Measurements from ENCODE around the gene TCERG1L. TPM values are rescaled to one million over a fixed set of nuclear protein-coding genes. Genes with fewer than 3 reads are reported as not detected.

Gene TCERG1L
- polyA plus RNA-seq, 1 of the 3 experiments (the other 2 are of a cell fraction) = not detected

- Histone ChIP-seq H2AFZ (ENCODE audit: low read depth) (no peak overlapping the region), H3F3A (replicated peaks; ENCODE audit: insufficient read depth) (no peaks in the 10 kb centered on the region), H3K9me3 (no peaks in the 10 kb centered on the region), H4K20me1 (ENCODE audit: insufficient read depth) (no peaks in the 10 kb centered on the region), H3K4me2 (no peak overlapping the region), H3K36me3 (replicated peaks in 1 of 2; ENCODE audit: control insufficient read depth in 1 of 2, insufficient read depth in 2 of 2, low read length in 1 of 2) (no peaks in the 10 kb centered on the region), H3K9ac (no peak overlapping the region), H3K27ac (ENCODE audit: low read depth in 2 of 2, low read length in 1 of 2) (no peak overlapping the region), H3K4me3 (ENCODE audit: low read depth in 2 of 2, low read length in 1 of 2) (no peak overlapping the region), H3K4me1 (ENCODE audit: control insufficient read depth in 1 of 2, insufficient read depth in 2 of 2, low read depth in 1 of 2, low read length in 1 of 2) (peaks cover 0 to 3% of the 10 kb centered on the region in 2 experiments; a peak in 1 of 4 replicates), H3K27me3 (ENCODE audit: insufficient read depth) (no peaks in the 10 kb centered on the region), H3K9me2 (no peaks in the 10 kb centered on the region), H3K79me2 (ENCODE audit: insufficient read depth) (no peaks in the 10 kb centered on the region)
- CTCF ChIA-PET = no interaction called here
- 40% methylated on average over 7 of the region's 11 CpGs for WGBS (ENCODE audit: low lambda C conversion rate)
- TF ChIP-seq FOXJ3 (CRISPR knock-in tag; IDR thresholded peaks at IDR 0.05) (no peak), SMC3 (IDR thresholded peaks at IDR 0.05; ENCODE audit: low read depth, low read length) (no peak), USF2 (IDR thresholded peaks at IDR 0.05; ENCODE audit: borderline replicate concordance, low read depth, low read length) (no peak), TCF12 (IDR thresholded peaks at IDR 0.05) (no peak), RFX5 (IDR thresholded peaks at IDR 0.05; ENCODE audit: low read length) (no peak)
- POLR2A ChIA-PET = no interaction called here
- DNase-seq = no peak
These were observed 189.9 kb downstream of the TCERG1L start for GRCh38 chr10:131121511-131122035.

DNA sequence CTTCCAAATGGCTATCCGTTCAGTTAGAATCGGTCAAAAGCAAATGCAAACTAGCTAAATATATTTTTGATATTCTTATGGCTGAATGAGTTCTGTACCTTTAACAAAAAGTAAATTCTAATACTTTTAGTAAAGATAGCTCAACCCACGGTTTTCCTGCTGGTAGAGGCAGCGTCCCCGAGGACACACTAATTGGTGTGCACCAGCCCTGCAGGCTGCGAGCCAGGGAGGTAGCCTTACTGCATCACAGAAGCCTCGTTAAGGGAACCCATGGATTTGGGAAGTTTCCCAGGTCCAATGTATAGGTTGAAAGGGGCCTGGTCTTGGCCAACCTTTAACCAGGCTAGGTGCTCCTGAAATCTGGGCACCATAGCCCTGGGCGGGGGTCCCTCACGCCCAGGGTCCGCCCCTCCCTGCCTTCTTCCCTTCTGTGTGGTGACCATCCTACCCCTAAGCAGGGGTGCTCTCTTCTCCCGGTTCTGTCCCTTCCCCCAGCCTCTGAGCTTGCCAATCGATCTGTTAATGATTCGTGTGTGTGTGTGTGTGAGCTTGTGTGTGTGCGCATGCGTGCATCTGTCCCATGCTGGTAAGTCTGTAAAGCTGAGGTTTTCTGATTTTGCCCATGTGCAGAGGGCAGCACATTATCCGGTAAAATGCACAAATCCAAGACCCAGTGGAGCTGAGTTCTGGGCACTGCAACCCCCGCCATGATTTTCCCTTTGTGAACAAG, 191.7 kb downstream of the TCERG1L start:
- no peak overlapping the region for H3K4me2 ChIP-seq
- H3K9me2 ChIP-seq = no peaks in the 10 kb centered on the region
- no peaks in the 10 kb centered on the region for H3K79me2 ChIP-seq (ENCODE audit: insufficient read depth)
- no peaks in the 10 kb centered on the region for H3K27me3 ChIP-seq (ENCODE audit: insufficient read depth)
- no peak overlapping the region for H3K9ac ChIP-seq
- WGBS (ENCODE audit: low lambda C conversion rate) = 42% methylated on average over 17 of the region's 17 CpGs
- ChIA-PET POLR2A (no interaction called here), CTCF (no interaction called here)
- no peak overlapping the region for H3K27ac ChIP-seq (ENCODE audit: low read depth in 2 of 2, low read length in 1 of 2)
- no peaks in the 10 kb centered on the region for H3K36me3 ChIP-seq (replicated peaks in 1 of 2; ENCODE audit: control insufficient read depth in 1 of 2, insufficient read depth in 2 of 2, low read length in 1 of 2)
- H3K4me3 ChIP-seq (ENCODE audit: low read depth in 2 of 2, low read length in 1 of 2) = no peak overlapping the region
- no peaks in the 10 kb centered on the region for H3K9me3 ChIP-seq
- H3F3A ChIP-seq (replicated peaks; ENCODE audit: insufficient read depth) = no peaks in the 10 kb centered on the region
- DNase-seq = no peak
- H2AFZ ChIP-seq (ENCODE audit: low read depth) = no peak overlapping the region
- no peaks in the 10 kb centered on the region for H3K4me1 ChIP-seq (ENCODE audit: control insufficient read depth in 1 of 2, insufficient read depth in 2 of 2, low read depth in 1 of 2, low read length in 1 of 2)
- H4K20me1 ChIP-seq (ENCODE audit: insufficient read depth) = no peaks in the 10 kb centered on the region
- no peak for TF ChIP-seq RCOR1 (IDR thresholded peaks at IDR 0.05; ENCODE audit: low read length)
- no peak for TF ChIP-seq POLR2AphosphoS5 (IDR thresholded peaks at IDR 0.05; ENCODE audit: low read depth, low read length)
- TF ChIP-seq FOXJ3 (CRISPR knock-in tag; IDR thresholded peaks at IDR 0.05) = no peak
- no peak for TF ChIP-seq ELF1 (IDR thresholded peaks at IDR 0.05)
- no peak for TF ChIP-seq CHD2 (IDR thresholded peaks at IDR 0.05; ENCODE audit: low read length, partially characterized antibody)
- TF ChIP-seq, protein P1, sequence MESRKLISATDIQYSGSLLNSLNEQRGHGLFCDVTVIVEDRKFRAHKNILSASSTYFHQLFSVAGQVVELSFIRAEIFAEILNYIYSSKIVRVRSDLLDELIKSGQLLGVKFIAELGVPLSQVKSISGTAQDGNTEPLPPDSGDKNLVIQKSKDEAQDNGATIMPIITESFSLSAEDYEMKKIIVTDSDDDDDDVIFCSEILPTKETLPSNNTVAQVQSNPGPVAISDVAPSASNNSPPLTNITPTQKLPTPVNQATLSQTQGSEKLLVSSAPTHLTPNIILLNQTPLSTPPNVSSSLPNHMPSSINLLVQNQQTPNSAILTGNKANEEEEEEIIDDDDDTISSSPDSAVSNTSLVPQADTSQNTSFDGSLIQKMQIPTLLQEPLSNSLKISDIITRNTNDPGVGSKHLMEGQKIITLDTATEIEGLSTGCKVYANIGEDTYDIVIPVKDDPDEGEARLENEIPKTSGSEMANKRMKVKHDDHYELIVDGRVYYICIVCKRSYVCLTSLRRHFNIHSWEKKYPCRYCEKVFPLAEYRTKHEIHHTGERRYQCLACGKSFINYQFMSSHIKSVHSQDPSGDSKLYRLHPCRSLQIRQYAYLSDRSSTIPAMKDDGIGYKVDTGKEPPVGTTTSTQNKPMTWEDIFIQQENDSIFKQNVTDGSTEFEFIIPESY (IDR thresholded peaks at IDR 0.05; ENCODE audit: borderline replicate concordance, low read depth) = no peak
- TF ChIP-seq NRF1 (IDR thresholded peaks at IDR 0.05; ENCODE audit: low read depth, low read length) = no peak
- no peak for TF ChIP-seq JUND (IDR thresholded peaks at IDR 0.05)
- TF ChIP-seq MXI1 (IDR thresholded peaks at IDR 0.05; ENCODE audit: low read depth, low read length) = no peak
- no peak for TF ChIP-seq TCF12 (IDR thresholded peaks at IDR 0.05)
- TF ChIP-seq, protein P2, sequence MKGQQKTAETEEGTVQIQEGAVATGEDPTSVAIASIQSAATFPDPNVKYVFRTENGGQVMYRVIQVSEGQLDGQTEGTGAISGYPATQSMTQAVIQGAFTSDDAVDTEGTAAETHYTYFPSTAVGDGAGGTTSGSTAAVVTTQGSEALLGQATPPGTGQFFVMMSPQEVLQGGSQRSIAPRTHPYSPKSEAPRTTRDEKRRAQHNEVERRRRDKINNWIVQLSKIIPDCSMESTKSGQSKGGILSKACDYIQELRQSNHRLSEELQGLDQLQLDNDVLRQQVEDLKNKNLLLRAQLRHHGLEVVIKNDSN (IDR thresholded peaks at IDR 0.05; ENCODE audit: borderline replicate concordance, low read depth) = no peak
- no peak for TF ChIP-seq TEAD4 (IDR thresholded peaks at IDR 0.05; ENCODE audit: borderline replicate concordance, insufficient read depth)
- no peak for TF ChIP-seq RXRA (IDR thresholded peaks at IDR 0.05; ENCODE audit: borderline replicate concordance, low read depth)
- TF ChIP-seq, protein P3, sequence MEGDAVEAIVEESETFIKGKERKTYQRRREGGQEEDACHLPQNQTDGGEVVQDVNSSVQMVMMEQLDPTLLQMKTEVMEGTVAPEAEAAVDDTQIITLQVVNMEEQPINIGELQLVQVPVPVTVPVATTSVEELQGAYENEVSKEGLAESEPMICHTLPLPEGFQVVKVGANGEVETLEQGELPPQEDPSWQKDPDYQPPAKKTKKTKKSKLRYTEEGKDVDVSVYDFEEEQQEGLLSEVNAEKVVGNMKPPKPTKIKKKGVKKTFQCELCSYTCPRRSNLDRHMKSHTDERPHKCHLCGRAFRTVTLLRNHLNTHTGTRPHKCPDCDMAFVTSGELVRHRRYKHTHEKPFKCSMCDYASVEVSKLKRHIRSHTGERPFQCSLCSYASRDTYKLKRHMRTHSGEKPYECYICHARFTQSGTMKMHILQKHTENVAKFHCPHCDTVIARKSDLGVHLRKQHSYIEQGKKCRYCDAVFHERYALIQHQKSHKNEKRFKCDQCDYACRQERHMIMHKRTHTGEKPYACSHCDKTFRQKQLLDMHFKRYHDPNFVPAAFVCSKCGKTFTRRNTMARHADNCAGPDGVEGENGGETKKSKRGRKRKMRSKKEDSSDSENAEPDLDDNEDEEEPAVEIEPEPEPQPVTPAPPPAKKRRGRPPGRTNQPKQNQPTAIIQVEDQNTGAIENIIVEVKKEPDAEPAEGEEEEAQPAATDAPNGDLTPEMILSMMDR (IDR thresholded peaks at IDR 0.05) = no peak
- no peak for TF ChIP-seq RFX5 (IDR thresholded peaks at IDR 0.05; ENCODE audit: low read length)
- TF ChIP-seq IRF3 (IDR thresholded peaks at IDR 0.05; ENCODE audit: low read depth, low read length) = no peak
- no peak for TF ChIP-seq MAX (IDR thresholded peaks at IDR 0.05; ENCODE audit: low read depth)
- no peak for TF ChIP-seq GABPA (IDR thresholded peaks at IDR 0.05; ENCODE audit: low read depth)
